Muscle of arm (tissue), 14 donors: ENCODE results near the gene CYP4Z1. TPM values are rescaled to one million over a fixed set of nuclear protein-coding genes. Genes with fewer than 3 reads are reported as not detected.
"Not testable (repeated sequence)": the region's sequence is repeated elsewhere in the genome, so short reads cannot be mapped to it uniquely, and the experiment has no call there.

Source experiments
- DNase-seq: peaks from one replicate; pipeline ENCODE4 v3.0.0-alpha.2; 2013
- long read RNA-seq, 11 donors: transcript quantifications; one replicate each; lab custom pipeline, GENCODE V29; 2026
- polyA plus RNA-seq, 12 donors: library from polyadenylated mRNA; unstranded; fragments of 120-200 nt; gene quantifications; one replicate each; pipeline ENCODE4 v1.2.1, GENCODE V29; 2013; ENCODE audit not compliant: insufficient read length in 12 of 12

The CYP4Z1 gene
- polyA plus RNA-seq, result under 1 TPM in 7 of 12 donors, not detected in 5; 0.11 to 0.70 (median 0.45) TPM
- long read RNA-seq, donor 1, result 0 reads
- long read RNA-seq, donor 2, result 0 reads
- long read RNA-seq, donor 3, result 0 reads
- long read RNA-seq, donor 4, result 0 reads
- long read RNA-seq, donor 5, result 0 reads
- long read RNA-seq, donor 6, result 0 reads
- long read RNA-seq, donor 7, result 0 reads
- long read RNA-seq, donor 8, result 0 reads
- long read RNA-seq, donor 9, result 0 reads
- long read RNA-seq, donor 10, result 0 reads
- long read RNA-seq, donor 11, result 0 reads

DNA sequence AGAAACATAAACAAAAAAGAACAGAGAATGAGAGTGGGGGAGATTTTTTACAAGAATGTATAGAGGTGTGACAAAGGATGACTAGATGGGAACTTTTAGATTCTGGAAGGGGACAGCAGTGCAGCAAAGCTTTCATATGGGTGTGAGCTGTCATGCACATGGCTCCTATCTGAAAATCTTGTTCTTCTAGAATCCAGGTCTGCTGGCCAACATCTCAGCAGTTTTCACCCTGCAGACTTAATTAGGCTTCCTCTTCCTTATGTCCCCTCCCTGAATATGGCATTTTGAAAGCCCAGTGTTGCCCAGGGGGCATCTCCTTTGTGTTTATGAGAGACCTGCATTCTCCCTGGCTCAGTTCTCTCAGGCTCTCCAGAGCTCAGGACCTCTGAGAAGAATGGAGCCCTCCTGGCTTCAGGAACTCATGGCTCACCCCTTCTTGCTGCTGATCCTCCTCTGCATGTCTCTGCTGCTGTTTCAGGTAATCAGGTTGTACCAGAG, at the start of gene CYP4Z1:
CYP4Z1 (plus strand) TSS at position 135 of the 498 bp plus-strand sequence; CDS start at position 395, 260 bp downstream.
- DNase-seq, result no peak

DNA sequence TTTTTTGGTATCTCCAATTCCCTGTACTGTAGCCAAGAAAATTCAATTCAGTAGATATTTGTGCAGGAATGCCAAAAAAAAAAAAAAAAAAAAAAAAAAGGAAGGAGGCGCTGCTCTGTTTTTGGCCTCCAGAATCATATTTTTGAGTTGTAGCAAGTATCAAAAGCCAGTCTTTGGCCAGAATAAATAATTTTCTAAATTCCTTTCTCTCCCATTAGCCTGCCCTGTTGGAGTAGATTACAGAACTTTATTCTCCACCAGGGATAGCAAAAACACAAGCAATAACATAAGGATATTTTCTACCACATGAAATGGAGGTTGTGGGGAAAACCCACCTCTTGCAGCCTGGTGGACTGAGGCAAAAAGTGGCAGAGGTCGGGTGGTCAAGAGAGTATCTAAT, 46.0 kb upstream of the CYP4Z1 start:
- no peak for DNase-seq

DNA sequence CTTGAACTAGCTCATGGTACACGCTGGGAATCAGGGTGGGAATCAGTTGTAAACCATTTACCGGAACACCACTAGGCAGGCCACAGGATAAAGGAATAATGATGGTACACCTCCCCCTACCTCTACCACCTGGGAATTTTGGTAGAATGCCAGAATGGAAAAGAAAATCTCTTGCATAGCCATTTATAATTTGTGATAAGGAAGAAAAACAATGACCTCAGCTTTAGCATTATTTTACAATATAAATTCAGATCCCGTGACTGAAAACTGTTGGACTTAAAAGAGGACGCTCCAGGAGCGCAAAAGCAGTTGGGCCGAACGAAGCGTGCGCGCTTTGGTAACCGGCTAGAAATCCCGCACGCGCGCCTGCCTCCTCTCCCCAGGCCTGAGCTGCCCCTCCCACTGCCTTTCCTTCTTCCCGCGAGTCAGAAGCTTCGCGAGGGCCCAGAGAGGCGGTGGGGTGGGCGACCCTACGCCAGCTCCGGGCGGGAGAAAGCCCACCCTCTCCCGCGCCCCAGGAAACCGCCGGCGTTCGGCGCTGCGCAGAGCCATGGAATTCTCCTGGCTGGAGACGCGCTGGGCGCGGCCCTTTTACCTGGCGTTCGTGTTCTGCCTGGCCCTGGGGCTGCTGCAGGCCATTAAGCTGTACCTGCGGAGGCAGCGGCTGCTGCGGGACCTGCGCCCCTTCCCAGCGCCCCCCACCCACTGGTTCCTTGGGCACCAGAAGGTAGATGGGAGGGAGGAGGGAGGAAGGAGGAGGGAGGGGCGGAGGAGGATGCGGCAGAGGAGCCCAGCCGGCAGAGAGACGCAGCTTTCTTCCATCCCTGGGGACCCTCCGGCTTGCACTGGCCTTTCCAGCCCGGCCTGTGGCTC, 43.5 kb upstream of the CYP4Z1 start, which contains the start of gene CYP4X1:
CYP4X1 (plus strand) TSS at position 402 of the 873 bp plus-strand sequence; CDS start at position 551, 149 bp downstream.
- no peak for DNase-seq

GRCh38 chr1:47024141-47024801, 42.8 kb upstream of the CYP4Z1 start:
- peak; percentile 23 for DNase-seq

DNA sequence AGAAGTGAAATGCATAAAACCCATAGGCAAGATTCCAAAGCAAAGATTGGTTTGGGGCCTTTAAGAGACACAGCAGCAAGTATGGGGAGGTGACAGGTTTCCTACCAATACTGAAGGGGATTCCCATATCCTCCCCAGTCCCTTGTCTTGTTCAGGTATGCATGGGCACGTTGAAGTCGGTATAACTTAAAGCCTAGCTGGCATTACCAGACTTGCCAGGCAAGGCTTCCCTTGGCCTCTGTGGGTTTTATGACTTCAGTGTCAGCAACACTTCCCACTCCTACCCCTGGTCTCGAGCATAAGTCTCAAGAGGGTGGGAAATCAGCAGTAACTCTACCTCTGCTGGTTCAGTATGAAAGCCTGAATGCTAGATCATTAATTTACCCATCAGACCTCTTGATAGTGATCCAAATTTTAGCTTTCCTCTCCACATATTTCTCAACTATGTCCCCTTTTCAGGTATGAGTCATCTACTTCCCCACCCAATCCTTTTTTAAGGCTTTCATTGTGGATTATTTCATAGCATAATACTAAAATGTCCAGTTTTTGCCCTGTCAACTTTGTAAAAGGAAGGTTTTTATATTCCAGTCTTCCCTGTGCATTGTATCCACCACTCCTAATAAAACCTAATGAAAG, 36.7 kb upstream of the CYP4Z1 start:
- DNase-seq, result no peak

DNA sequence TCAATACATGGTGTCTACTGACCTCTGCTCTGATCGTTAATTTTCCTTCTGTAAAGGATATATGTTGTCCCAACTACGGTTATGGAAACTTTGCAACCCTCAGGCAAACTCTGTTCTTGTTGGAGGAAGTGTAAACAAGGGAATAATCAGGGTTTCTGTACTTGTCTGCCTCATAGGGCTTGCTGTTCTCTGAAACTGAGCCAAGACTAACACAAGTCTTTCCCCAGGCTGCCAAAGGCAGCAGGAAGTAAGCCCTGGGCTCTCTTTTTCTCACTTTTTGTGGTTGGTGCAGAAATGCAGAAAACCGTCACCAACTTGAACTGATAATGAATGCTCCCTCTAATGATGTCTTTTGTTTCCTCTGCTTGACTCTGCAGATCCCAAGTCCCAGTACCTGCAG, 36.0 kb upstream of the CYP4Z1 start:
- DNase-seq, result no peak

GRCh38 chr1:47031585-47031984, 35.4 kb upstream of the CYP4Z1 start:
- no peak for DNase-seq

- DNase-seq, result no peak
Measured at GRCh38 chr1:47036764-47037163, 30.3 kb upstream of the CYP4Z1 start.

DNA sequence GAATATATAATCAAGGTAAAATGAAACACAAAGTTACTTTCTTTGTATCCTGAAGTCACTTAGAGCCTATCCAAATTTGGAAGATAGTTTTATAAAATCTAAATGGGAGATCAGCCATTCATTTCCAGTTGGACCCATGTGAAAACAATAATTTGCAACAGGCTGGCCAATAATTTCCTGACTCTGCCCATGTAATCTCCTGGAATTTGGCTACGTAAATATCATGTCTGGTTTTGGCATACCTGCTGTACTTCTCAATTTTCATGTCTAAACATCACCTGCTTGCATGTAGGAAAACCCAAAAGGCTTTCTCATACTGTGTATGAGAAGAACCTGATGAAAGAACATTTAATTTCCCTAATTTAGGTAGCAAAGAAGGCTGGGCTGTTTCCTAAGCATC, 7.7 kb upstream of the CYP4Z1 start:
- DNase-seq, result no peak

DNA sequence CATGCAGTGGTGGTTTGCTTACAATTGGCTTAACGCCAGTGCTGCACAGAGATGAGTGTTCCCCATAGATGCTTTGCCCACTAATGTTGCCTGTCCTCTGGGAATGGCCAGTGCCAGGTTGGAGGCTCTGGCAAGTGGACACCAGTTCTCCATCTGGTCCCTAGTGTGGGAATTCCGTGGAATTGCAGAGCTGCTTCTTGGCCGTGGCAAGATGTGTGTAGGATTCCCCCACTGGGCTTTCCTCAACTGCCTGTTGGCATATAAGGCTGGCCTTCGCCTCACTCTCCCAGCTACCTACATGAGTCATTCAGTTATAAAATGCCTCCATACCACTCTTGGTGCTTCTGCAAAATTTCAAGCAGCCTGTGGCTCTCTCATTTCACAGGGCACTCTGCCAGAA, 2.0 kb downstream of the CYP4Z1 start:
- not testable (repeated sequence) for DNase-seq

GRCh38 chr1:47069509-47069908, 2.5 kb downstream of the CYP4Z1 start:
- not testable (repeated sequence) for DNase-seq

- DNase-seq, result peak; percentile 5
Measured at GRCh38 chr1:47089356-47089755, 22.3 kb downstream of the CYP4Z1 start.

GRCh38 chr1:47091476-47091875, 24.4 kb downstream of the CYP4Z1 start:
- DNase-seq, result not testable (repeated sequence)

DNA sequence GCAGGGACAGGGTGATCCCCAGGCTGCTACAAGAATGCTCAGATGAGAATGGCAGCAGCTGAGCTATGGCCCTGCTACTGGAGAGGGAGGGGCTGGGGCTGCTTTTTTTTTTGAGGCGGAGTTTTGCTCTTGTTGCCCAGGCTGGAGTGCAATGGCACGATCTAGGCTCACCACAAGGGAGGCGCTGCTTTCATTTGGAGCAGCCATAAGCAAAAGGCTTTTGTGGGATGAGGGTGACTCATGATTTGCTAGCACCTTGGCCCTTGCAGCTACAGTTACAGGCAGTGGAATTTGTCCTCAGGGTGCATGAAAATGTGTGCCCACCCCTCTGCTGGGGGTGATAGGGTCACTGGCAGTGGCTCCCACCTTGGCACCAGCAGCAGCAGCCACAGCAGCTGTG, 37.8 kb downstream of the CYP4Z1 start:
- DNase-seq, result no peak

DNA sequence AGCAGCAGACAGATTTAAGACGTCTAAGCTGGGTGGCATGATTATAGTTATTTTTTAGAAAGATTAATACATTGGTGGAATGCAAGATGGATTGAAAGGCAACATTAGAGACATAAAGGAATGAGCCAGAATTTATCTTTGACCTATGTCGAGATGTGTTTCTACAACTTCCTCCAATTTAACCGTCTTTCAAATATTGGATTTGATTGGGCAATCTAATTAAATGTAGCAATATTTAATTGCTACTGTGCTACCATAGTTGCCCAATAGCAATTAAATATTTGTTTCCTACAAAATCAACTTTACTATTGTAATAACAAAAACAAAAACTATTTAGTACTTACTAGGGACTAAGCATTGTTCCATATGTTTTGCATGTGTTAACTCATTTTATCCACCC, 39.8 kb downstream of the CYP4Z1 start:
- no peak for DNase-seq

DNA sequence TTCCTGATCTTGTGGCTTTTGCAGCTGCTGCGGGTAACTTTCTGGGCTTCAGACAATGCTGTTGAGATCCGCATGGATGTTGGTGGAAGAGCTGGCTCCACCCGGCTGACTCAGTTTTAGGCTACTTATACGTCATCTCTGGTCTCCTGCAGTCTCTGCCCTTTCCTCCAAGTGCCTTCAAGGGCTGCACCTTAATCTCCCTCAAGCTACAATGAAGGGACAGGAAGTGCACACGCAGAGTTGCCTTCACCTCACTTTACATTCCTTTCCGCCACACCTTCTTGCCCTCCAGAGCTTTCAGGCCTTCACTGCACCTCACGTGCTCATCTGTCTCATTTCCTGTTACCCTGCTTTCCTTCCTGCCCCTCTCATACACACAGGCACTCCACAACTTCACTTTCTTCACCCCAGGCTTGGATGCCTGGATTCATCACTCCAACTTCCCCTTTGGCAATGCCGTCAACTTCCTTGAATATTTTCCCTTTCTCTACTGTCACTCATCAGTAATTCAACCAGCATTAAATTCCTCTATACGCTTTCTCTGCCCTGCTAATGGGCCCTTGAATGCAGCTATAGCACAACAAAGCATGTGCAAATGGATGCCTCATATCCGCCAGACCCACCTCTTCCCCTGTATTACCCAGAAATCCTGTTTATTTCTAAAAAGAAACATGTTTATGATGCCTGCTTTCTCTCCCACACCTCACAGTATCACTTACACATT, 41.0 kb downstream of the CYP4Z1 start:
- not testable (repeated sequence) for DNase-seq

DNA sequence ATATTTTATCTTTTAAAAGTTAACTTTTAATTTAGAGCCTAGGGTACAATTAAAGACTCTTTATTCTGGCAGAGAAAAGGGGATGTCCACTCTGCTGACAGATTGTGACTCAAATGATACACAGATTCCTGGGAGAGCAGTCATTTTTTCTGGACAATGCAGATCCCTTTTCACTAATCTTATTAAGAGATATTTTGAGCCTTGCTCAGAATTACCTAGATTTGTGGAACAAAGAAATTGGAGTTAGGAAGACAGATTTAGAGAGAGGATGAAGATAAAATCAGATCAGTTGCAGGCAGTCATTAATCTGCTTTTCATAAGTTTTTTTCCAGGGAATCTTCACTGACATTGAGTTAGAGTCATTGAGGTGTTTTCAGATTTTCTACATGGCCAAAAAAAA, 42.5 kb downstream of the CYP4Z1 start:
- DNase-seq, result not testable (repeated sequence)

DNA sequence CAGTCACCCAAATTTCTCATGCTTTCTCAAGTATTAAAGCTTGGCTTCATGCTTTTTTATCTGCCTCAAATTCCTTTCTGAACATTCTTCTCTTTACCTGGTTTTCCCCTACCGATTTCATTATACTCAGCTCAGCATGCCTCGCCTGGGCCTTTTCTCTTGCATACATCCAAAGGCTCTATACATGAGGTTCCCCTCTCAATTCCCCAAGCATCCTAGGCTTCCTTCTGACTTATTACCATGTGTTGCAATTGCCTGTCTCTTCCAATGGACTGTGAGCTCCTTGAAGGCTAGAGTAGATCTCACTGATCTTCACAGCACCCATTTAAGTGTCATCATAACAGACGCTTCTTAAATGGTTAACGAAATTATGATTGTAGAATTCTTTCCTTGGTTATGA, 46.1 kb downstream of the CYP4Z1 start:
- DNase-seq, result no peak

GRCh38 chr1:47121039-47121438, 54.0 kb downstream of the CYP4Z1 start:
- DNase-seq, result not testable (repeated sequence)

GRCh38 chr1:47124834-47125233, 57.8 kb downstream of the CYP4Z1 start:
- not testable (repeated sequence) for DNase-seq

DNA sequence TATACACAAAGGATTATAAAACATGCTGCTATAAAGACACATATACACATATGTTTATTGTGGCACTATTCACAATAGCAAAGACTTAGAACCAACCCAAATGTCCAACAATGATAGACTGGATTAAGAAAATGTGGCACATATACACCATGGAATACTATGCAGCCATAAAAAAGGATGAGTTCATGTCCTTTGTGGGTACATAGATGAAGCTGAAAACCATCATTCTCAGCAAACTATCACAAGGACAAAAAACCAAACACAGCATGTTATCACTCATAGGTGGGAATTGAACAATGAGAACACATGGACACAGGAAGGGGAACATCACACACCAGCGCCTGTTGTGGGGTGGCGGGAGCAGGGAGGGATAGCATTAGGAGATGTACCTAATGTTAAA, 60.0 kb downstream of the CYP4Z1 start:
- DNase-seq, result not testable (repeated sequence)
